Activated CD8-positive, alpha-beta memory T cell treated with anti-CD3 and anti-CD28 coated beads, Interleukin-2, amount 50 U/mL, for 1 hour (primary cell): ENCODE measurements around the gene CARNS1.

Source experiments
- DNase-seq: peaks from one replicate; pipeline ENCODE4 v3.0.0-alpha.2; 2020; ENCODE audit errors: extremely low read depth

The CARNS1 gene

GRCh38 chr11:67375320-67376055, 40.0 kb upstream of the CARNS1 start:
- no peak for DNase-seq

GRCh38 chr11:67376063-67376820, 39.2 kb upstream of the CARNS1 start:
- DNase-seq: no peak

DNA sequence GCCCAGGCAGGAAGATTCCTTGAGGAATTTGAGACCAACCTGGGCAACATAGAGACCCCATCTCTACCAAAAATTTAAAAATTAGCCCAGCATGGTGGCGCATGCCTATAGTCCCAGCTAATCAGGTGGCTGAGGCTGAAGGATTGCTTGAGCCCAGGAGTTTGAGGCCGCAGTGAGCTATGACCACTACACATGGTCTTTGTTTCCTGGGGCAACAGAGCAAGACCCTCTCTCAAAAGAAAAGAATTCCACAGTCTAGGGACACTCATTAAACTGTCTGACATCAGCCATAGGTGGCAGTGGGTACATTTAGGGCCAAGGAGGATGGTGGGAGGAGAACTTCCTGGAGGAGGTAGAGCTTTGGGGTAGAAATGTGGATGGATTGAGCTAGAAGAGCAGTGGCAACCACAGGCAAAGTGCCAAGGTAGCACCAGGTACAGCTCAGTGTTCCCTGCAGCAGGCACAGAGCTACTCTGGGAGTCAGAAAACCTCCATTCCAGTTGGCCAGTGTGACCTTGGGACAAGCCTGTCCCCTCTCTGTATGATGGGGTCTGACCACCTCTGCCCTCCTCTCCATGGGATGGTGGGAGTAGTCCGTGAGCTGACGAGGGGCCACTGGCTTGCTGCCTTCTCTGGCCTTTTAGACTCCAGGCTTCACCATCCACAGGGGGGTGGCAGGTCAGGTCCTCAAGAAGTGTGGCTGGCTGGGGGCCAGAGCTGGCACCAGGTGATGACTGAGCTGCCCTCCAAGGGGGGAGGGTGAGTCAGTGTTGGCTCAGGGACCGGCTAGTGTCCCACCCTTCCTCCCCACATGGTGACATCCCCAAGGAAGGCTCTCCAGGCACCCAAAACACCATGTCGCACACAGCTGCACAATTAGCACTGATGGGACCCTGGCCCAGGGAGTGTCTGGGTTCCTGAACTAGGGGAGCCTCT, 38.3 kb upstream of the CARNS1 start:
- DNase-seq: no peak

DNA sequence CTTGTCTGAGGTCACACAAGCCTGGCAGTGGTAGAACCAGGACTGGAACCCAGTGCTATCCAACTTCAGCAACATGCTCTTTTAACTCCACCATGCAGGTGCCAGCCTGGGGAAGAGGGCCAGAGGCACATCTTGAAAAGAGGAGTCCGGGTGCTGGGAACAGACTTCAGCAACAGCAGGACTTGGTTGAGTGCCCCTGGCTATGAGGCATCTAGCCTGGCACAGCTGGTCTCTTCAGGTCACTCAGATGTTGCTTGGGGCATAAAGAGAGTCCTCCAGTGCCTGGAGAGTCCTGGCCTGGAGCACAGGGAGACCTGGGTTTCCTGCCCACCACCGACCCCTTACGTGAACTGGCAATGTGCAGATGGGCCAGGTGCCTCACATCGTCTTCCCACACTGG, 36.9 kb upstream of the CARNS1 start:
- no peak for DNase-seq

GRCh38 chr11:67379061-67380058, 36.1 kb upstream of the CARNS1 start:
- no peak for DNase-seq

- no peak for DNase-seq
Measured at GRCh38 chr11:67381244-67381972, 34.1 kb upstream of the CARNS1 start.

DNA sequence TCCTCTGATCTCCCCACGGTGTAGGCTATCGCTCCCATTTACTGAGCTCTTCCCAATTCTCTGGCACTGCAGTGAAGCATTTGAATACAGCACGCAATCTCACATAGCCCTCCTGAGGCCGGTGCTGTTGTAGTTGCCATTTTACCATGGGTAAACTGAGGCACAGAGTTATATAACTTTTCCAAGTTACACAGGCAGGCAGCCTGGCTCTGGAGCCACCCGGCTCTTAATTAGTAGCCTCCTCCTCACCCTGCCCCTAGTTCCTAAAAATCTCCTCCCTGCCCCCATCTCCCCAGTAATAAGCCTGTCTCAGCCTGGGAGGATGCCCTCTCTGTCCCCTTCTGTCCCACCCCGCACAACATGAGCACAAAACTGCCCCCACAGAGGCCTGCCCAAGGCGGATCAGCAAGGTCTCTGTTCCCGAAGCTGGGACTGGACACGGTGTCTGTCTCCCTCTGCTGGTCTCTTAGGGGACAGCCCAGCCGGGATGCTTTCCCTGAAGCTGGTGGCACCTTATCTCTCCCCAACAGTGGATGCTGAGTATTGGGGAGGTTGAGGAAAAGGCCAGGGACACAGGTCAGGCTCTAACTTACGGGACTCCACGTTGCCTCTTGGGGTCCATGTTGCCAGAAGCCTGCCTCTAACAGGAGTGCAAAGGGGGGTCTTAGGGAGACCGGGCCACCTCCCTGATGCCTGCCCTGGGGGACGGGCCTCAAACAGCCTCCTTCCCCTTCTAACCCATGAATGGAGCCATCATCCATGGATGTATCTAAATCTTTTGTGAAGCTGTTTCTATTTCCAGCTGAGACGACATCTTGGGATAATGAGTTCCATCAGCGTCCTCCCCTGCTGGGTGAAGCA, 33.0 kb upstream of the CARNS1 start:
- peak; percentile 65 for DNase-seq

GRCh38 chr11:67384851-67385366, 30.6 kb upstream of the CARNS1 start:
- DNase-seq: no peak

DNA sequence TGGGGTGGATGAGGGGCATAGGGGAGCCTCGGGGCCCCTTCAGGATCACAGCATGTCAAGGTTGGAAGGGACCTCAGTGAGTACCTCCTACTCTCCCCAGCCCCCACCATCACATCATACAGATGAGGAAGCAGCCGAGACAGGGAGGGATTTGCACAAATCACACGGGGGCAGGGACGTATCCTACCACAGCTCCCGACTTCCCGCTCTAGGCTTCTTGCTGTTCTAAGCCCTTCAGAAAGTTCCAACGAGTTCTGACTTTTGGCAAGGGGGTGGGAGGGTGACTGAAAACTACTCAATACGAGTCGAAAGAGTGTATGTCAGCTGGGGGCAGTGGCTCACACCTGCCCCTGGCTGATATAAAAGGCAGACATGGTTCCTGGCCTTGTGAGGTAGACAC, 28.4 kb upstream of the CARNS1 start:
- no peak for DNase-seq

DNA sequence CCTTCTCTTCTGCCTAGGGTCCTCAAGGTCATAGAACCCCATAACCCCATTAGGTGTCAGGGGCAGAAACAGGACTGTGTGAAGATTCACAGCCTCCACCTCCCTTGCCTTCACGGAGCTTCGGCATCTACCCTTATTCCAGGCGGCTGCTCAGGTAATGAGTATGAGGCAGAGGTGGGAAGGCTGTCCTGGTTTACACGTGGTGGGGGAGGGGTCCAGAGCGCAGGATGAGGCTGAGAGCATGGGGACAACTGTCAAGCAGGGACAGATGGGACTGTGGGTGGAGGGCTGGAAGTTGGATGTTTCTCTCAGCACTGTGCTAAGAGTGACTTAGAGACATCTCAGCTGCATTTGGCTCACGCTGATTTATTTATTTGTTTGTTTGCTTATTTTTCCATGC, 28.0 kb upstream of the CARNS1 start:
- DNase-seq: no peak

GRCh38 chr11:67389477-67389876, 26.0 kb upstream of the CARNS1 start:
- DNase-seq: no peak

- no peak for DNase-seq
Measured at GRCh38 chr11:67390947-67391303, 24.6 kb upstream of the CARNS1 start.

DNA sequence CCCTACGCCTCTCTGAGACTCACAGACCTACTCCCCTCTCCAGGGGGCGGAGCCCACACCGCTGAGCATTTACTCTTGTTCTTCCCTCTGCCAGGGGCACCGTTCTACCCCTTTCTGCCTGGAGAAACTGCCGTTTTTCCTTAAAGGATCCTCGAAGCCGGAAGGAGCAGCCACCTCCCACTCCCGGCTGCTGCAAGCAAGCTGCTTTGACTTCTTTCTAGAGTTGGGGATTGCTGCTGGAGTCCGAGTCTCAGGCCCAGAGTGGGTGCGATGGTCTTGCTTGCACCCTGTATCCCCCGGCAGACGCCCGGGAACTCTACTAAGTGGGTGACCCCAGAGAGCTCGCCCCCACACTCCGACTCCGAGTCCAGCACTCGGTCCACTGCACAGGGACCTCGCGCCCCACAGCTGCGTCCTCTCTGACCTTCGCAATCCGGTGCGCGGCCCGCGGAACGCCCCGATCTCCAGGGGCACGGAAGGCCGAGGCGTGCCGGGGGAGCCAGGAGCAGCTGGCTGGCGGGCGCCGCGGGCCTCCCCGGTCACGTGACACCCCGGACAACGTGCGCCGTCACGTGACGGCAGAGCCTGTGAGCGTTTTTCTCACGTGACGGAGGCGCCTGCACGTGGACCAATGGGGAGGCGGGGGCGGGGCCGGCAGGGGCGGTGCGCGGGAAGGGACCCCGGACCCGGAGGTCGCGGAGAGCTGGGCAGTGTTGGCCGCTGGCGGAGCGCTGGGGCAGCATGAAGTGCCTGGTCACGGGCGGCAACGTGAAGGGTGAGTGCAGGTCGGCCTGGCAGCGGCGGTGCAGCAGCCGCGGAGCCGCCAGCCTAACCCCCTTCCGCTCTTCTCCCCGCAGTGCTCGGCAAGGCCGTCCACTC, 23.9 kb upstream of the CARNS1 start, which contains the start of gene RAD9A:
RAD9A (plus strand) TSS at position 683 of the 879 bp plus-strand sequence; CDS start at position 742, 59 bp downstream.
- peak; percentile 67 for DNase-seq

- no peak for DNase-seq
Measured at GRCh38 chr11:67392183-67392715, 23.2 kb upstream of the CARNS1 start.

- no peak for DNase-seq
Measured at GRCh38 chr11:67393437-67393836, 22.0 kb upstream of the CARNS1 start.

DNA sequence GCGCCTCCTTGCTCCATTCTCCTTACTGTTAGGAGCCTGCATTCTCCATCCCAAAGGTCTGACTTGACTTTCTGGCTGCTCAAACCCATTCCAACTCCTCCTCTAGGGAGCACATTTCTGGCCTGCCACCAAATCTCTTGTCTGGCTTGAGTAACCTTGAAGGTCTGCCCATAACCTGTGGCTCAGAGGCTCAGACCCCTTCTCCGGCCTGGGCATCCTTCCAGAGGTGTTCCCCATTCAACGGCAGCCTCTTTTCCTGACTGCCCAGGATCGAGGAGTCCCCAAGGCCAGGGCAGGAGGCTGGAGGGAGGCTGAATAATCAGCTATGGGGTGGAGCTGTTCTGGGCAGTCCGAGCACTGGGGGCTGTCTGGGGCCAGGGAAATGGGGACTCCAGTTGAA, 21.5 kb upstream of the CARNS1 start:
- DNase-seq: no peak

GRCh38 chr11:67395555-67396258, 19.8 kb upstream of the CARNS1 start:
- DNase-seq: no peak
